Measurements from ENCODE around the gene DHRS1. TPM values are rescaled to one million over a fixed set of nuclear protein-coding genes. Genes with fewer than 3 reads are reported as not detected.

Gene DHRS1
- total RNA-seq, 2 experiments from 2014 or later = 7.8 to 9.0 TPM

- POLR2A ChIA-PET = interaction anchor here (0.5 kb wide), 1 partner anchor 37 kb away, joined by 4 read pairs; no protein-coding TSS in a partner anchor
- CTCF ChIA-PET = interaction anchor here (1.4 to 11.9 kb wide), 3 partner anchors 16 to 182 kb away, joined by 3 to 156 read pairs (median 4); partner anchors contain the start of genes DHRS1 and NOP9
Measured at GRCh38 chr14:24249230-24250021, 50.2 kb downstream of the DHRS1 start.

DNA sequence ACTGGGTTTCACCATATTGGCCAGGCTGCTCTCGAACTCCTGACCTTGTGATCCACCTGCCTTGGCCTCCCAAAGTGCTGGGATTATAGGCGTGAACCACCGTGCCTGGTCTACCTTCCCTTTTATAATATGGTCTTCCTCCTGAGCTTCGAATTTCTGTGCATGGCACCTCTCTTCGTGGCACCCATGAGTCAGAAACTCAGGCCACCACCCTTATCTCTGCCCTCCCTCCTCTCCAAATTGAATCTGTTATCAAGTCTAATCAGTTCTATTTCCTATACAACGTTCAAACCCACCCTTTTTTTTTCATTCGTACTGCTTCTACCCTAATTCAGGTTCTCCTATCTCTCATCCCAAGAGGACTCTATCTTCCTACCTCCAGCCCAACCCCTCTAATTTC is 52.2 kb downstream of the DHRS1 start:
- ChIA-PET CTCF (interaction anchor here (0.7 to 11.9 kb wide), 9 partner anchors 24 to 348 kb away, joined by 3 to 156 read pairs (median 9); partner anchors contain the start of genes CIDEB, DHRS1, LTB4R and NOP9), POLR2A (interaction anchor here (0.7 to 1.8 kb wide), 9 partner anchors 12 to 194 kb away, joined by 3 to 12 read pairs (median 4); partner anchors contain the start of gene RABGGTA)

GRCh38 chr14:24246765-24247212 is 52.8 kb downstream of the DHRS1 start:
- ChIA-PET POLR2A (interaction anchor here (0.7 to 1.8 kb wide), 9 partner anchors 24 to 193 kb away, joined by 3 to 18 read pairs (median 3); partner anchors contain the start of gene RABGGTA), CTCF (interaction anchor here (0.6 to 11.9 kb wide), 12 partner anchors 10 to 348 kb away, joined by 3 to 156 read pairs (median 6); partner anchors contain the start of genes CIDEB, DHRS1, LTB4R and MDP1)

- ChIA-PET CTCF (interaction anchor here (0.6 to 11.9 kb wide), 4 partner anchors 15 to 52 kb away, joined by 4 to 156 read pairs (median 14); partner anchors contain the start of genes DHRS1 and NOP9), POLR2A (interaction anchor here (0.6 kb wide), 1 partner anchor 43 kb away, joined by 5 read pairs; no protein-coding TSS in a partner anchor)
Measured at GRCh38 chr14:24245350-24245749, 54.2 kb downstream of the DHRS1 start.

DNA sequence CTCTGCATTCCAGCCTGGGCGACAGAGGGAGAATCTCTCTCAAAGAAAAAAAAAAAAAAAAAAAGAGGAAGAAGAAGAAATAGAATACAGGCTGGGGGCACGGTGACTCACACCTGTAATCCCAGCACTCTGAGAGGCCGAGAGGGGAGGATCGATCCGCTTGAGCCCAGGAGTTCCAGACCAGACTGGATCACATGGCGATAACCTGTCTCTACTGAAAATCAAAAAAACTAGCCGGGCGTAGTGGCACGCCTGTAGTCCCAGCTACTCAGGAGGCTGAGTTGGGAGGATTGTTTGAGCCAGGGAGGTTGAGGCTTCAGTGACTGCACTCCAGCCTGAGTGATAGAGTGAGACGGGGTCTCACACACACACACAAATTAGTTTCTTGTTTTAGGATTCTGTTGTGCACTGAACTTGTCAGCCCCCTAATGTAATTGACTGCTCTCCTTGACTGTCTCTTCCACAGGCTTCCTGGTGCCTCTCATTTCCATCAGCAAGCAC is 56.2 kb downstream of the DHRS1 start:
- POLR2A ChIA-PET = interaction anchor here (0.8 to 2.8 kb wide), 5 partner anchors 27 to 199 kb away, joined by 4 to 24 read pairs (median 12); partner anchors contain the start of genes EMC9, RABGGTA and SDR39U1
- CTCF ChIA-PET = interaction anchor here (0.7 to 11.9 kb wide), 23 partner anchors 8 to 1221 kb away, joined by 3 to 156 read pairs (median 5); partner anchors contain the start of genes CBLN3, CIDEB, DHRS1 and KHNYN

DNA sequence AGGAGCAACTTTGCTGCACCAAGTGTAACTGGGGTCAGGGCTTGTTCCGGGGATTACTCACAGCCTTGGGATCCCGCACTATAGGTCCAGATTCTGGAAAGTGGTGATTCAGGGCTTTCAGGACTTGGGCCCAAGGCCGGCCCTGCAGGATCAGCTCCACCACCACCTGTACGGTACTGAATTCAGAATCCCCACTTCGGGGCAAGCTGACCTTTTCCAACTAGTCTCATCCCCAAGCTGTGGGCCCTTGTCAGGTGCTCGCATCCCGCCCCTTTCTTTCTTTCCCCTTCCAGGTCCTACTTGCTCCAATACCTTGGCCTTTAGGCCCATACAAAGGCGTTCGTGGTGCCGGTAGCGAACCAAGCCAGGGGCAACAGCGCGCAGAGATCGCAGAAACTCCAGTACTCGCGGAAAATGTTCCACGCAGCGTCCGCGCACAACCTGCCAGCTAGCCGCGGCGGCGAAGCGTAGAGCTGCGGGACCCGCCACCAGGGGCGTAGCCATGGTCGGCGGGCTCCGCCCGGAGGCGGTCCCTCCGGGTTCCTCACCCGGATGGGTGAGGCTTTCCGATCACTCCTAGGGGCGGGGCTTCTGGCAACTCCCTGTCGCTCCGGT is 57.6 kb downstream of the DHRS1 start:
- ChIA-PET CTCF (interaction anchor here (0.8 to 11.9 kb wide), 23 partner anchors 8 to 194 kb away, joined by 3 to 156 read pairs (median 5); partner anchors contain the start of genes CBLN3, CHMP4A, CIDEB and DHRS1), POLR2A (interaction anchor here (0.9 to 2.8 kb wide), 16 partner anchors 8 to 200 kb away, joined by 3 to 24 read pairs (median 8); partner anchors contain the start of genes CHMP4A, CIDEB, DCAF11 and DHRS1)

Other genes starting within 250 kb of the DHRS1 start
- gene CARMIL3, start 247.8 kb downstream of the DHRS1 start, total RNA-seq = 1 to 10 TPM; 1.2 to 1.5 TPM
- not detected for gene CPNE6, start 228.2 kb downstream of the DHRS1 start, total RNA-seq
- gene PCK2, start 205.5 kb downstream of the DHRS1 start, total RNA-seq = 100 to 1,000 TPM; 118 to 125 TPM
- 10 to 100 TPM; 60.3 to 69.1 TPM for gene DCAF11, start 185.0 kb downstream of the DHRS1 start, total RNA-seq
- 1 to 10 TPM; 1.1 to 1.7 TPM for gene NRL, start 184.8 kb downstream of the DHRS1 start, total RNA-seq
- under 1 TPM; 0.31 to 0.46 TPM for gene FITM1, start 169.1 kb downstream of the DHRS1 start, total RNA-seq
- 100 to 1,000 TPM; 334 to 335 TPM for gene PSME1, start 163.6 kb downstream of the DHRS1 start, total RNA-seq
- 10 to 100 TPM; 38.5 to 38.9 TPM for gene EMC9, start 158.2 kb downstream of the DHRS1 start, total RNA-seq
- gene PSME2, start 153.2 kb downstream of the DHRS1 start, total RNA-seq = 100 to 1,000 TPM; 381 to 388 TPM
- 10 to 100 TPM; 75.5 to 80.8 TPM for gene RNF31, start 152.3 kb downstream of the DHRS1 start, total RNA-seq
- 10 to 100 TPM; 52.4 to 54.5 TPM for gene IRF9, start 138.5 kb downstream of the DHRS1 start, total RNA-seq
- 10 to 100 TPM; 27.5 to 31.3 TPM for gene REC8, start 127.7 kb downstream of the DHRS1 start, total RNA-seq
- gene IPO4, start 111.0 kb downstream of the DHRS1 start, total RNA-seq = 100 to 1,000 TPM; 166 to 168 TPM
- gene TM9SF1, start 104.3 kb downstream of the DHRS1 start, total RNA-seq = 10 to 100 TPM; 30.6 to 30.7 TPM
- under 1 TPM; 0.27 TPM for gene TSSK4, start 94.1 kb downstream of the DHRS1 start, total RNA-seq
- gene CHMP4A, start 86.3 kb downstream of the DHRS1 start, total RNA-seq = 10 to 100 TPM; 73.7 to 75.8 TPM
- gene MDP1, start 83.7 kb downstream of the DHRS1 start, total RNA-seq = 10 to 100 TPM; 14.9 to 17.4 TPM
- gene NEDD8, start 67.4 kb downstream of the DHRS1 start, total RNA-seq = 100 to 1,000 TPM; 220 to 231 TPM
- 10 to 100 TPM; 39.9 to 45.7 TPM for gene GMPR2, start 66.9 kb downstream of the DHRS1 start, total RNA-seq
- gene TINF2, start 57.2 kb downstream of the DHRS1 start, total RNA-seq = 10 to 100 TPM; 82.1 to 93.1 TPM
- gene TGM1, start 36.6 kb downstream of the DHRS1 start, total RNA-seq = 1 to 10 TPM; 2.6 to 3.2 TPM
- gene RABGGTA, start 28.2 kb downstream of the DHRS1 start, total RNA-seq = 10 to 100 TPM; 33.0 to 37.9 TPM
- 10 to 100 TPM; 46.1 to 49.3 TPM for gene NOP9, start 70 bp upstream of the DHRS1 start, total RNA-seq
- 10 to 100 TPM; 14.2 to 14.4 TPM for gene CIDEB, start 8.2 kb upstream of the DHRS1 start, total RNA-seq
- gene LTB4R2, start 10.4 kb upstream of the DHRS1 start, total RNA-seq = 10 to 100 TPM in 1 of 2 experiments, 1 to 10 TPM in 1; 9.3 to 10.4 TPM
- 10 to 100 TPM; 12.5 to 13.7 TPM for gene LTB4R, start 11.7 kb upstream of the DHRS1 start, total RNA-seq
- 1 to 10 TPM in 1 of 2 experiments, under 1 TPM in 1; 0.78 to 1.3 TPM for gene ADCY4, start 35.3 kb upstream of the DHRS1 start, total RNA-seq
- 1 to 10 TPM; 8.2 to 9.7 TPM for gene RIPK3, start 40.2 kb upstream of the DHRS1 start, total RNA-seq
- under 1 TPM; 0.78 to 0.93 TPM for gene NFATC4, start 68.4 kb upstream of the DHRS1 start, total RNA-seq
- gene NYNRIN, start 99.2 kb upstream of the DHRS1 start, total RNA-seq = under 1 TPM; 0.06 TPM
- 1 to 10 TPM; 8.1 to 8.9 TPM for gene CBLN3, start 129.9 kb upstream of the DHRS1 start, total RNA-seq
- 10 to 100 TPM; 53.4 to 57.9 TPM for gene KHNYN, start 130.2 kb upstream of the DHRS1 start, total RNA-seq
- 10 to 100 TPM; 53.2 to 59.0 TPM for gene SDR39U1, start 143.0 kb upstream of the DHRS1 start, total RNA-seq
- gene CMA1, start 208.5 kb upstream of the DHRS1 start, total RNA-seq = not detected

Data from activated CD8-positive, alpha-beta memory T cell treated with anti-CD3 and anti-CD28 coated beads for 36 hours (primary cell).